ENCODE measurements around the gene HDAC1. TPM values are rescaled to one million over a fixed set of nuclear protein-coding genes. Genes with fewer than 3 reads are reported as not detected.
A peak's percentile ranks its signal among the peaks of the same experiment; 100 is the strongest.
"Not testable (repeated sequence)": the region's sequence is repeated elsewhere in the genome, so short reads cannot be mapped to it uniquely, and the experiment has no call there.

HDAC1 gene
- total RNA-seq, 1 donor from 2014 or later = 40.4 TPM

DNA sequence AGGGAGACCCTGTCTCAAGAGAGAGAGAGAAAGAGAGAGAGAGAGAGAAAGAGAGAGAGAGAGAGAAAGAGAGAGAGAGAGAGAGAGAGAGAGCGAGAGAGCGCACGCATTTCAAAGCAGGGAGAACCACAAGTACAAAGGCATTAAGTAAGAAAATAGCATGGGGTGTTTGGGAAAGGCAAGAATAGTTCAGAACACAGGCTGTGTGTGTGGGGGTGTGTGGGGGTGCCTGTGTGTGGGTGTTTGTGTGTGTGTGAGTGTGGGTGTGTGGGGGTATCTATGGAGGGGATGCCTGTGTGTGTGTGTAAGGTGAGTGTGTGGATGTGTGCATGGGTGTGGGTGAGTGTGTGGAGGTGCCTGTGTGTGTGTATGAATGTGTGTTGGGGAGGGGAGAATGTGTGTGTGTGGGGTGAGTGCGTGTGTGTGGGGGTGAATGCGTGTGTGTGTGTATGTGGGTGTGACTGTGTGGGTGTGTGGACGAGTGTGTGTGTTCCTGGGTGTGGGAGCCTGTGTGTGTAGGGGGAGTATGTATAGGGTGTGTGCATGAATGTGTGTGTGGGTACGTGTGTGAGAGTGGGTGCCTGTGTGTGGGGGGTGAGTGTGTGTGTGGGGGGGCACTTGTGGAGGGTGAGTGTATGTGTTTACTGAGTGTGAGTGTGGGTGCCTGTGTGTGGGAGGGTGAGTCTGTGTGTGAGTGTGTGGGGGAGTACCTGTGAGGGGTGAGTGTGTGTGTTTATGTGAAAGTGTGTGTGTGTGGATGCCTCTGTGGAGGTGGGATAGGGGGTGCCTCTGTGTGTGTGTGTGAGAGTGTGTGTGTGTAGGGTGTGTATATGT is 19.1 kb upstream of the HDAC1 start:
- DNase-seq = no peak
- Histone ChIP-seq H3K36me3 (no peaks in the 10 kb centered on the region), H3K9me3 (replicated peaks) (no peaks in the 10 kb centered on the region), H3K27me3 (ENCODE audit: low read depth) (peaks cover 64% of the 10 kb centered on the region), H3K4me1 (peaks cover 4% of the 10 kb centered on the region), H3K27ac (replicated peaks) (no peak overlapping the region), H3K4me3 (no peak overlapping the region)
- intact Hi-C loops (cut with micrococcal nuclease) = no loop called here
- TF ChIP-seq, protein P1, sequence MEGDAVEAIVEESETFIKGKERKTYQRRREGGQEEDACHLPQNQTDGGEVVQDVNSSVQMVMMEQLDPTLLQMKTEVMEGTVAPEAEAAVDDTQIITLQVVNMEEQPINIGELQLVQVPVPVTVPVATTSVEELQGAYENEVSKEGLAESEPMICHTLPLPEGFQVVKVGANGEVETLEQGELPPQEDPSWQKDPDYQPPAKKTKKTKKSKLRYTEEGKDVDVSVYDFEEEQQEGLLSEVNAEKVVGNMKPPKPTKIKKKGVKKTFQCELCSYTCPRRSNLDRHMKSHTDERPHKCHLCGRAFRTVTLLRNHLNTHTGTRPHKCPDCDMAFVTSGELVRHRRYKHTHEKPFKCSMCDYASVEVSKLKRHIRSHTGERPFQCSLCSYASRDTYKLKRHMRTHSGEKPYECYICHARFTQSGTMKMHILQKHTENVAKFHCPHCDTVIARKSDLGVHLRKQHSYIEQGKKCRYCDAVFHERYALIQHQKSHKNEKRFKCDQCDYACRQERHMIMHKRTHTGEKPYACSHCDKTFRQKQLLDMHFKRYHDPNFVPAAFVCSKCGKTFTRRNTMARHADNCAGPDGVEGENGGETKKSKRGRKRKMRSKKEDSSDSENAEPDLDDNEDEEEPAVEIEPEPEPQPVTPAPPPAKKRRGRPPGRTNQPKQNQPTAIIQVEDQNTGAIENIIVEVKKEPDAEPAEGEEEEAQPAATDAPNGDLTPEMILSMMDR (IDR thresholded peaks at IDR 0.05; ENCODE audit: borderline replicate concordance) = no peak

DNA sequence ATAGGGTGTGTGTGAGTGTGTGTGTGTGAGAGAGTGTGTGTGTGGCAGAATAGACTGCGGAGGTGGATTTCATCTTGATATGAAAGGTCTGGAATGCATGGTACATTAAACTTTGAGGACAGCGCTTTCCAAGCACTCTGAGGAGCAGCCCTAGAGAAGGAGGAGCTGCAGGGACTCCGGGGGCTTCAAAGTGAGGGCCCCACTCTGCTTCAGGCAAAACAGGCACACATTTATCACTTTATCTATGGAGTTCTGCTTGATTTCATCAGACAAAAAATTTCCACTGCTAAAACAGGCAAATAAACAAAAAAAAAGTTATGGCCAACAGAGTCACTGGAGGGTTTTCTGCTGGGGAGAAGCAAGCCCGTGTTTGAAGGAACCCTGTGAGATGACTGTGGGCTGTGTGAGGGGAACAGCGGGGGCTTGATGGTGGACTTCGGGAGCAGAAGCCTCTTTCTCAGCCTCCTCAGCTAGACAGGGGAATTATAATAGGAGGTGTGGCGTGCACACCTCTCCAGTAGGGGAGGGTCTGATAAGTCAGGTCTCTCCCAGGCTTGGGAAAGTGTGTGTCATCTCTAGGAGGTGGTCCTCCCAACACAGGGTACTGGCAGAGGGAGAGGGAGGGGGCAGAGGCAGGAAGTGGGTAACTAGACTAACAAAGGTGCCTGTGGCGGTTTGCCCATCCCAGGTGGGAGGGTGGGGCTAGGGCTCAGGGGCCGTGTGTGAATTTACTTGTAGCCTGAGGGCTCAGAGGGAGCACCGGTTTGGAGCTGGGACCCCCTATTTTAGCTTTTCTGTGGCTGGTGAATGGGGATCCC is 18.3 kb upstream of the HDAC1 start:
- TF ChIP-seq, protein P1 (IDR thresholded peaks at IDR 0.05; ENCODE audit: borderline replicate concordance) = no peak
- DNase-seq = no peak
- intact Hi-C loops (cut with micrococcal nuclease) = no loop called here

DNA sequence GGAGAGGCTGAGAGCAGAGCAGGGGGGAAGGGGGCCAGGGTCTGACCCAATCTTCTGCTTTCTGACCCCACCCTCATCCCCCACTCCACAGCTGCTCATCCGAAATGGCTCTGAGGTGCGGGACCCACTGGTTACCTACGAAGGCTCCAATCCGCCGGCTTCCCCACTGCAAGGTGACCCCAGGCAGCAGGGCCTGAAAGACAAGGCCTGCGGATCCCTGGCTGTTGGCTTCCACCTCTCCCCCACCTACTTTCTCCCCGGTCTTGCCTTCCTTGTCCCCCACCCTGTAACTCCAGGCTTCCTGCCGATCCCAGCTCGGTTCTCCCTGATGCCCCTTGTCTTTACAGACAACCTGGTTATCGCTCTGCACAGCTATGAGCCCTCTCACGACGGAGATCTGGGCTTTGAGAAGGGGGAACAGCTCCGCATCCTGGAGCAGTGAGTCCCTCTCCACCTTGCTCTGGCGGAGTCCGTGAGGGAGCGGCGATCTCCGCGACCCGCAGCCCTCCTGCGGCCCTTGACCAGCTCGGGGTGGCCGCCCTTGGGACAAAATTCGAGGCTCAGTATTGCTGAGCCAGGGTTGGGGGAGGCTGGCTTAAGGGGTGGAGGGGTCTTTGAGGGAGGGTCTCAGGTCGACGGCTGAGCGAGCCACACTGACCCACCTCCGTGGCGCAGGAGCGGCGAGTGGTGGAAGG is 17.1 kb upstream of the HDAC1 start:
- H3K9me3 ChIP-seq (replicated peaks) = no peaks in the 10 kb centered on the region
- H3K36me3 ChIP-seq = no peaks in the 10 kb centered on the region
- TF ChIP-seq, protein P1 (IDR thresholded peaks at IDR 0.05; ENCODE audit: borderline replicate concordance) = no peak
- peaks cover 4% of the 10 kb centered on the region for H3K4me1 ChIP-seq
- no peak overlapping the region for H3K27ac ChIP-seq (replicated peaks)
- intact Hi-C loops (cut with micrococcal nuclease) = no loop called here
- no peak overlapping the region for H3K4me3 ChIP-seq
- DNase-seq = no peak
- H3K27me3 ChIP-seq (ENCODE audit: low read depth) = peaks cover 66% of the 10 kb centered on the region

More for the DNA sequence above, 18.3 kb upstream of the HDAC1 start:
- Histone ChIP-seq H3K27ac (replicated peaks) (no peak overlapping the region), H3K27me3 (ENCODE audit: low read depth) (peaks cover 66% of the 10 kb centered on the region), H3K9me3 (replicated peaks) (no peaks in the 10 kb centered on the region), H3K36me3 (no peaks in the 10 kb centered on the region), H3K4me1 (peaks cover 4% of the 10 kb centered on the region), H3K4me3 (no peak overlapping the region)

DNA sequence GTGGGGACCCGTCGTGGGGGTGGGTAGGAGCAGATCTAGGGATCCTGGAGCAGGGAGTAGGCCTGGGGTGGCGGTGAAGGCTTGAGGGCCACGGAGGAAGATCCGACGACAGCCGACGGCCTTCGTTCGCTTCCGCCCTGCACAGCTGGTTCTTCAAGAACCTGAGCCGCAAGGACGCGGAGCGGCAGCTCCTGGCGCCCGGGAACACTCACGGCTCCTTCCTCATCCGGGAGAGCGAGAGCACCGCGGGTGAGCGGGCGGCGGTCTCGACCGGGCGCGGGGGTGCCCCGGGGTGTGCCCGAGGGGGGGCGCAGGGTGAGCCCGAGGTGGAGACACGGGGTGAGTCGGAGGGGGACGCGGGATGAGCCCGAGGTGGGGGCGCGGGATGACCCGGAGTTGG is 16.5 kb upstream of the HDAC1 start:
- no peak overlapping the region for H3K27ac ChIP-seq (replicated peaks)
- H3K27me3 ChIP-seq (ENCODE audit: low read depth) = peaks cover 66% of the 10 kb centered on the region
- TF ChIP-seq, protein P1 (IDR thresholded peaks at IDR 0.05; ENCODE audit: borderline replicate concordance) = no peak
- H3K9me3 ChIP-seq (replicated peaks) = no peaks in the 10 kb centered on the region
- peaks cover 4% of the 10 kb centered on the region for H3K4me1 ChIP-seq
- intact Hi-C loops (cut with micrococcal nuclease) = no loop called here
- no peak for DNase-seq
- H3K36me3 ChIP-seq = no peaks in the 10 kb centered on the region
- peak overlapping the region; percentile 37 for H3K4me3 ChIP-seq

DNA sequence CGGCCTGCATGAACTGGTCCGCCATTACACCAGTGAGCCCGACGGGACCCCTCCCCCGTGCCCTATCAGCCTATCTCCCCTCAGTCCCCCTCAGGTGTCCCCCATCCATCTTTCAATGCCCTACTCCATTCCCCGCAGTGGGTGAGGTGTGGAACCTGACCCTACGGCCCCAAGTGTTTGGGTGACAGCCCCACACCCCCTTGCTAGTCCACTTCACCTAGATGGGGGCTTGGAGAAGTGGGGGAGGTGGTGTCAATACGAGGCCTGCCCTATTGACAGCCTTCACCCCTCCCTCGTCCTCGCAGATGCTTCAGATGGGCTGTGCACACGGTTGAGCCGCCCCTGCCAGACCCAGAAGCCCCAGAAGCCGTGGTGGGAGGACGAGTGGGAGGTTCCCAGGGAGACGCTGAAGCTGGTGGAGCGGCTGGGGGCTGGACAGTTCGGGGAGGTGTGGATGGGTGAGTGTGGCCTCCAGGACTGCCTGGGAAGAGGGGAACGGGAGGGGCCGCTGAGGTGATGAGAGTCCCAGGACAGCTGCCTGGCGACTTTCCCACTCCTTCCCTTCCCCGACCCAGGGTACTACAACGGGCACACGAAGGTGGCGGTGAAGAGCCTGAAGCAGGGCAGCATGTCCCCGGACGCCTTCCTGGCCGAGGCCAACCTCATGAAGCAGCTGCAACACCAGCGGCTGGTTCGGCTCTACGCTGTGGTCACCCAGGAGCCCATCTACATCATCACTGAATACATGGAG is 15.7 kb upstream of the HDAC1 start:
- peaks cover 60% of the 10 kb centered on the region for H3K27me3 ChIP-seq (ENCODE audit: low read depth)
- intact Hi-C loops (cut with micrococcal nuclease) = no loop called here
- no peak for DNase-seq
- H3K4me1 ChIP-seq = peaks cover 4% of the 10 kb centered on the region
- H3K4me3 ChIP-seq = no peak overlapping the region
- TF ChIP-seq, protein P1 (IDR thresholded peaks at IDR 0.05; ENCODE audit: borderline replicate concordance) = no peak
- H3K27ac ChIP-seq (replicated peaks) = no peak overlapping the region
- no peaks in the 10 kb centered on the region for H3K36me3 ChIP-seq
- H3K9me3 ChIP-seq (replicated peaks) = no peaks in the 10 kb centered on the region

DNA sequence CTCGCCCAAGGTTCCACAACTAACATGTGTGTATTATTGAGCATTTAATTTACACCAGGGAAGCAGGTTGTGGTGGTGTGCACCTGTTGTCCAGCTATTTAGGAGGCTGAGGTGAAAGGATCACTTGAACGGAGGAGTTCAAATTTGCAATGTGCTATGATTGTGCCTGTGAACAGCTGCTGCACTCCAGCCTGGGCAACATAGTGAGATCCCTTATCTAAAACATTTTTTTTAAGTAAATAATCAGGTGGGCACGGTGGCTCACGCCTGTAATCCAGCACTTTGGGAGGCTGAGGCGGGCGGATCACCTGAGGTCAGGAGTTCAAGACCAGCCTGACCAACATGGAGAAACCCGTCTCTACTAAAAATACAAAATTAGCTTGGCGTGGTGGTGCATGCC is 7.1 kb upstream of the HDAC1 start:
- H3K9me3 ChIP-seq (replicated peaks); H3K27ac ChIP-seq (replicated peaks); DNase-seq; H3K4me1 ChIP-seq; H3K36me3 ChIP-seq; intact Hi-C loops (cut with micrococcal nuclease); H3K4me3 ChIP-seq; H3K27me3 ChIP-seq (ENCODE audit: low read depth): not testable (repeated sequence)
